HCT116 (cell line): ENCODE data around the gene LDAF1.

Source experiments
- TF ChIP-seq, protein P1 (sequence below), 3 experiments: fragments of 200-600 bp in 1 of 3; sonication (generic) in 1 of 3; IDR thresholded peaks in 2 of 3; conservative IDR thresholded peaks in 1 of 3; 2 replicates each; pipeline ENCODE4 v1.5.1; 2012 to 2017; ENCODE audit warnings: low read depth in 2 of 3, low read length in 2 of 3, antibody characterized with exemption in 1 of 3, borderline replicate concordance in 1 of 3, control low read depth in 1 of 3, mild to moderate bottlenecking in 1 of 3, mixed read lengths in 1 of 3, mixed run types in 1 of 3, moderate library complexity in 1 of 3; ENCODE audit not compliant: insufficient read depth in 1 of 3
- TF ChIP-seq, protein P2 (sequence below): IDR thresholded peaks from 2 replicates; pipeline ENCODE4 v1.6.1; 2012; ENCODE audit warnings: low read depth
- TF ChIP-seq, protein P3 (sequence below): IDR thresholded peaks from 2 replicates; pipeline ENCODE4 v1.6.1; 2012

DNA sequence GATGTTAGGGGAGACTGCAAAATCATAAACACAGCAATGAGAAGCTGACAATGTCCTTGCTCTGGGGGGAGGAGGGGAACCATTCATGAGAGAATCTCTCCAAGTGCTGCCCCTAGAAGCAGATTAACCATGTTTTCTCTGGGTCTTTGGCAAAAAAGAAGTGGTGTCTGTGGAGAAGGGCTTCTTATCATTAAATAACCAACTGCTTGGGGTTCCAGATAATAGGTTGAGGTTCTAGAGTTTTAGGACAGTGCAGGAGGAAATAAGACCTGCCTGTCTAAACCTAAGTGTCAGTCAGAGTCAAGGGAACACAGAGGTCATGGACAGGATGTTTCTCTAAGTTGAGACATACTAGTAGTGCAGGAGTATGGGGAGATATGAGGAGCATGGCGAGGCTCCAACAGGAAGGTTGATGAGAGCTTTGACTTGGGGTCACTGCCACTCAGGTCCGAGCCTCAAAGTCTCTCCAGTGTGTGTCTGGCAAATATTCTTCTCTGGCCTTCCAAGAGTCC, 69.9 kb downstream of the LDAF1 start:
- TF ChIP-seq, protein P1, sequence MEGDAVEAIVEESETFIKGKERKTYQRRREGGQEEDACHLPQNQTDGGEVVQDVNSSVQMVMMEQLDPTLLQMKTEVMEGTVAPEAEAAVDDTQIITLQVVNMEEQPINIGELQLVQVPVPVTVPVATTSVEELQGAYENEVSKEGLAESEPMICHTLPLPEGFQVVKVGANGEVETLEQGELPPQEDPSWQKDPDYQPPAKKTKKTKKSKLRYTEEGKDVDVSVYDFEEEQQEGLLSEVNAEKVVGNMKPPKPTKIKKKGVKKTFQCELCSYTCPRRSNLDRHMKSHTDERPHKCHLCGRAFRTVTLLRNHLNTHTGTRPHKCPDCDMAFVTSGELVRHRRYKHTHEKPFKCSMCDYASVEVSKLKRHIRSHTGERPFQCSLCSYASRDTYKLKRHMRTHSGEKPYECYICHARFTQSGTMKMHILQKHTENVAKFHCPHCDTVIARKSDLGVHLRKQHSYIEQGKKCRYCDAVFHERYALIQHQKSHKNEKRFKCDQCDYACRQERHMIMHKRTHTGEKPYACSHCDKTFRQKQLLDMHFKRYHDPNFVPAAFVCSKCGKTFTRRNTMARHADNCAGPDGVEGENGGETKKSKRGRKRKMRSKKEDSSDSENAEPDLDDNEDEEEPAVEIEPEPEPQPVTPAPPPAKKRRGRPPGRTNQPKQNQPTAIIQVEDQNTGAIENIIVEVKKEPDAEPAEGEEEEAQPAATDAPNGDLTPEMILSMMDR (IDR thresholded peaks at IDR 0.05 in 2 of 3, conservative IDR thresholded peaks at IDR 0.05 in 1 of 3; ENCODE audit: borderline replicate concordance in 1 of 3, insufficient read depth in 1 of 3, low read depth in 2 of 3, low read length in 2 of 3), result no peak
- TF ChIP-seq, protein P2, sequence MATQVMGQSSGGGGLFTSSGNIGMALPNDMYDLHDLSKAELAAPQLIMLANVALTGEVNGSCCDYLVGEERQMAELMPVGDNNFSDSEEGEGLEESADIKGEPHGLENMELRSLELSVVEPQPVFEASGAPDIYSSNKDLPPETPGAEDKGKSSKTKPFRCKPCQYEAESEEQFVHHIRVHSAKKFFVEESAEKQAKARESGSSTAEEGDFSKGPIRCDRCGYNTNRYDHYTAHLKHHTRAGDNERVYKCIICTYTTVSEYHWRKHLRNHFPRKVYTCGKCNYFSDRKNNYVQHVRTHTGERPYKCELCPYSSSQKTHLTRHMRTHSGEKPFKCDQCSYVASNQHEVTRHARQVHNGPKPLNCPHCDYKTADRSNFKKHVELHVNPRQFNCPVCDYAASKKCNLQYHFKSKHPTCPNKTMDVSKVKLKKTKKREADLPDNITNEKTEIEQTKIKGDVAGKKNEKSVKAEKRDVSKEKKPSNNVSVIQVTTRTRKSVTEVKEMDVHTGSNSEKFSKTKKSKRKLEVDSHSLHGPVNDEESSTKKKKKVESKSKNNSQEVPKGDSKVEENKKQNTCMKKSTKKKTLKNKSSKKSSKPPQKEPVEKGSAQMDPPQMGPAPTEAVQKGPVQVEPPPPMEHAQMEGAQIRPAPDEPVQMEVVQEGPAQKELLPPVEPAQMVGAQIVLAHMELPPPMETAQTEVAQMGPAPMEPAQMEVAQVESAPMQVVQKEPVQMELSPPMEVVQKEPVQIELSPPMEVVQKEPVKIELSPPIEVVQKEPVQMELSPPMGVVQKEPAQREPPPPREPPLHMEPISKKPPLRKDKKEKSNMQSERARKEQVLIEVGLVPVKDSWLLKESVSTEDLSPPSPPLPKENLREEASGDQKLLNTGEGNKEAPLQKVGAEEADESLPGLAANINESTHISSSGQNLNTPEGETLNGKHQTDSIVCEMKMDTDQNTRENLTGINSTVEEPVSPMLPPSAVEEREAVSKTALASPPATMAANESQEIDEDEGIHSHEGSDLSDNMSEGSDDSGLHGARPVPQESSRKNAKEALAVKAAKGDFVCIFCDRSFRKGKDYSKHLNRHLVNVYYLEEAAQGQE, result no peak
- TF ChIP-seq, protein P3, sequence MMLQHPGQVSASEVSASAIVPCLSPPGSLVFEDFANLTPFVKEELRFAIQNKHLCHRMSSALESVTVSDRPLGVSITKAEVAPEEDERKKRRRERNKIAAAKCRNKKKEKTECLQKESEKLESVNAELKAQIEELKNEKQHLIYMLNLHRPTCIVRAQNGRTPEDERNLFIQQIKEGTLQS, result no peak
